Measurements from ENCODE around the gene CD244. TPM values are rescaled to one million over a fixed set of nuclear protein-coding genes. Genes with fewer than 3 reads are reported as not detected.

The CD244 gene
- total RNA-seq, 3 donors from 2014 or later (not counting 1 experiment from before 2014, with no cell fraction given): 131 to 193 (median 150) TPM

DNA sequence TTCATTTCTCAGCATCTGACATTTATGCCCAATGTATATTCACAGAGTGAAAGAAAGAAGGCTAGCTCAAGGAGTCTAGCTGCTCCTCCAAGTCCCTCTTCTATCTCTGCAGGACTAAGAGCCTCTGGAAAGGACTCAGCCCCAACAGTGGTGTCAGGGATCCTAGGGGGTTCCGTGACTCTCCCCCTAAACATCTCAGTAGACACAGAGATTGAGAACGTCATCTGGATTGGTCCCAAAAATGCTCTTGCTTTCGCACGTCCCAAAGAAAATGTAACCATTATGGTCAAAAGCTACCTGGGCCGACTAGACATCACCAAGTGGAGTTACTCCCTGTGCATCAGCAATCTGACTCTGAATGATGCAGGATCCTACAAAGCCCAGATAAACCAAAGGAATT is 63.0 kb downstream of the CD244 start:
- no peak overlapping the region for H3K27ac ChIP-seq (ENCODE audit: low read length)
- H3K4me3 ChIP-seq (ENCODE audit: low read length): no peak overlapping the region
- Mint-ChIP-seq H3K4me1 (peaks cover 71 to 74% of the 10 kb centered on the region in 2 donors), H3K9me3 (no peaks in the 10 kb centered on the region), H3K27ac (peak overlapping the region; percentile 91 to 95), H3K4me3 (peak overlapping the region; percentile 90), H3K36me3 (no peaks in the 10 kb centered on the region), H3K27me3 (ENCODE audit: low read depth in 2 of 2) (no peaks in the 10 kb centered on the region)
- intact Hi-C loops (cut with micrococcal nuclease): loop anchor here (5.0 kb wide), 3 partner anchors 38 to 63 kb away; partner anchors contain the start of gene CD244
- H3K27me3 ChIP-seq (ENCODE audit: control insufficient read depth, insufficient read depth, low read length): no peaks in the 10 kb centered on the region
- ATAC-seq (no peak), DNase-seq (no peak)
- TF ChIP-seq, protein P1, sequence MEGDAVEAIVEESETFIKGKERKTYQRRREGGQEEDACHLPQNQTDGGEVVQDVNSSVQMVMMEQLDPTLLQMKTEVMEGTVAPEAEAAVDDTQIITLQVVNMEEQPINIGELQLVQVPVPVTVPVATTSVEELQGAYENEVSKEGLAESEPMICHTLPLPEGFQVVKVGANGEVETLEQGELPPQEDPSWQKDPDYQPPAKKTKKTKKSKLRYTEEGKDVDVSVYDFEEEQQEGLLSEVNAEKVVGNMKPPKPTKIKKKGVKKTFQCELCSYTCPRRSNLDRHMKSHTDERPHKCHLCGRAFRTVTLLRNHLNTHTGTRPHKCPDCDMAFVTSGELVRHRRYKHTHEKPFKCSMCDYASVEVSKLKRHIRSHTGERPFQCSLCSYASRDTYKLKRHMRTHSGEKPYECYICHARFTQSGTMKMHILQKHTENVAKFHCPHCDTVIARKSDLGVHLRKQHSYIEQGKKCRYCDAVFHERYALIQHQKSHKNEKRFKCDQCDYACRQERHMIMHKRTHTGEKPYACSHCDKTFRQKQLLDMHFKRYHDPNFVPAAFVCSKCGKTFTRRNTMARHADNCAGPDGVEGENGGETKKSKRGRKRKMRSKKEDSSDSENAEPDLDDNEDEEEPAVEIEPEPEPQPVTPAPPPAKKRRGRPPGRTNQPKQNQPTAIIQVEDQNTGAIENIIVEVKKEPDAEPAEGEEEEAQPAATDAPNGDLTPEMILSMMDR (IDR thresholded peaks at IDR 0.05): no peak
- H3K4me1 ChIP-seq (ENCODE audit: control insufficient read depth, insufficient read depth, low read length): peaks cover 58% of the 10 kb centered on the region
- peaks cover 19% of the 10 kb centered on the region for H3K36me3 ChIP-seq (ENCODE audit: control insufficient read depth, insufficient read depth, low read length)
- WGBS (ENCODE audit: insufficient coverage): 90% methylated on average over 5 of the region's 5 CpGs
- no peaks in the 10 kb centered on the region for H3K9me3 ChIP-seq (ENCODE audit: control insufficient read depth, insufficient read depth, low read length)

- H3K27ac Mint-ChIP-seq: peak overlapping the region; percentile 91 to 95
Measured at GRCh38 chr1:160798439-160798838, 64.2 kb downstream of the CD244 start.

GRCh38 chr1:160797861-160798273 is 64.8 kb downstream of the CD244 start:
- no peaks in the 10 kb centered on the region for H3K27me3 Mint-ChIP-seq (ENCODE audit: low read depth in 2 of 2)
- Histone ChIP-seq H3K4me1 (ENCODE audit: control insufficient read depth, insufficient read depth, low read length) (peaks cover 58% of the 10 kb centered on the region), H3K27ac (ENCODE audit: low read length) (peak overlapping the region; percentile 94), H3K9me3 (ENCODE audit: control insufficient read depth, insufficient read depth, low read length) (no peaks in the 10 kb centered on the region), H3K4me3 (ENCODE audit: low read length) (peak overlapping the region; percentile 39), H3K36me3 (ENCODE audit: control insufficient read depth, insufficient read depth, low read length) (peaks cover 19% of the 10 kb centered on the region), H3K27me3 (ENCODE audit: control insufficient read depth, insufficient read depth, low read length) (no peaks in the 10 kb centered on the region)
- H3K4me1 Mint-ChIP-seq: peaks cover 66 to 77% of the 10 kb centered on the region in 2 donors
- peak overlapping the region; percentile 90 for H3K4me3 Mint-ChIP-seq
- peak overlapping the region; percentile 91 to 95 for H3K27ac Mint-ChIP-seq
- no peaks in the 10 kb centered on the region for H3K9me3 Mint-ChIP-seq
- ATAC-seq (peak; percentile 48 to 70 (median 57)), DNase-seq (peak; percentile 39 to 77)
- 0% methylated on average over 3 of the region's 4 CpGs for WGBS (ENCODE audit: insufficient coverage)
- H3K36me3 Mint-ChIP-seq: no peaks in the 10 kb centered on the region
- TF ChIP-seq, protein P1 (IDR thresholded peaks at IDR 0.05): no peak
- intact Hi-C loops (cut with micrococcal nuclease): loop anchor here (1.0 to 5.0 kb wide), 5 partner anchors 39 to 115 kb away; partner anchors contain the start of genes CD244 and SLAMF7

More at GRCh38 chr1:160798439-160798838, 64.2 kb downstream of the CD244 start:
- TF ChIP-seq, protein P1 (IDR thresholded peaks at IDR 0.05): no peak
- Histone ChIP-seq H3K9me3 (ENCODE audit: control insufficient read depth, insufficient read depth, low read length) (no peaks in the 10 kb centered on the region), H3K27ac (ENCODE audit: low read length) (peak overlapping the region; percentile 94), H3K4me3 (ENCODE audit: low read length) (no peak overlapping the region), H3K4me1 (ENCODE audit: control insufficient read depth, insufficient read depth, low read length) (peaks cover 58% of the 10 kb centered on the region), H3K27me3 (ENCODE audit: control insufficient read depth, insufficient read depth, low read length) (no peaks in the 10 kb centered on the region), H3K36me3 (ENCODE audit: control insufficient read depth, insufficient read depth, low read length) (peaks cover 19% of the 10 kb centered on the region)
- peaks cover 66 to 77% of the 10 kb centered on the region in 2 donors for H3K4me1 Mint-ChIP-seq
- DNase-seq: no peak
- no peaks in the 10 kb centered on the region for H3K36me3 Mint-ChIP-seq
- WGBS (ENCODE audit: insufficient coverage): 46% methylated on average over 2 of the region's 2 CpGs
- ATAC-seq: no peak
- no peaks in the 10 kb centered on the region for H3K9me3 Mint-ChIP-seq
- H3K27me3 Mint-ChIP-seq (ENCODE audit: low read depth in 2 of 2): no peaks in the 10 kb centered on the region
- peak overlapping the region; percentile 90 for H3K4me3 Mint-ChIP-seq
- intact Hi-C loops (cut with micrococcal nuclease): loop anchor here (5.0 kb wide), 3 partner anchors 39 to 64 kb away; partner anchors contain the start of gene CD244
